PC-9 (cell line): Measurements from ENCODE around the gene MXRA8.

Experiments used
- EZH2 ChIP-seq: fragments of 200-600 bp; sonication (generic); IDR thresholded peaks from 2 replicates; pipeline ENCODE4 v1.8.0; 2017; ENCODE audit warnings: antibody characterized with exemption, low read depth
- TF ChIP-seq, protein P1 (sequence below): fragments of 200-600 bp; sonication (generic); conservative IDR thresholded peaks from 2 replicates; pipeline ENCODE4 v1.6.1; 2017; ENCODE audit warnings: mixed run types, antibody characterized with exemption, mild to moderate bottlenecking, moderate library complexity

DNA sequence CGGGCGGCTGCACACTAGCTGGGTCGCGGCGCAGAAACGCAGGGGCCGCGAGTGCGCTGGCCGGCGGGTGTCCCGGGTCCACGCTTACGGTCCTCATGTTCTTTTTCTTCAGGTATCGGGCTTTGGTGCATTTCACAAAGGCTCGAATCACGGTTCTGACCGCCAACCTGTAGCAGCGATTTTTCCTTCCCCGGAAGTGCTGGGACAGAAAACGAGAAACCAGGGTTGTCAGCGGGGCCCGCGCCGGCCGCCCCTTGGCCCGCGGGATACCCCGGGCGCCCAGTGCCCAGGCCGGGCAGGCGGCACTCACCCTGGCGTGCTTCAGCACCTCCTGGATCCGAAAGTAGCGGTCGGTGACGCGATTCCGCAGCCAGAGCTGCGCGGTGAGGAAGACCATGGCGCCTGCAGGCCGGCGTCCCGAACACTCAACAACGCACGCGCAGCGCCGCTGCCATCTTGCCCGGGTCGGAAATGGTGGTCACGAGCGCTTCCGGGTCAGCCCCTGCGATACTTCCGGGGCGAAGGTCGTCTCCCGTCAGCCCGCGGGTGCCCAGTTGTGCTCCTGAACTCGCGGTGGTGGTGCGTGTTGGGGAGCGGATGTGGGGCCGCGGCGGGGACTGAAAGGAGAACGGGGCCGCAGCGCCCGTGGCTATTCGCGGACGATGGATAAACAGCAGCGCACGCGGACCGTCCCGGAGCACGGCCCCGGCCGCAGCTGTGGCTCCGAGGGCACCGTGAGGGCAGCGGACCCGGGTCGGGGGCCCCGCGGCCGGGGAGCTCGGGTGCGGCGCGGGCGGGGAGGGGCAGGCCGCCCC, 48.7 kb upstream of the MXRA8 start, which contains the start of gene MRPL20:
- TF ChIP-seq, protein P1, sequence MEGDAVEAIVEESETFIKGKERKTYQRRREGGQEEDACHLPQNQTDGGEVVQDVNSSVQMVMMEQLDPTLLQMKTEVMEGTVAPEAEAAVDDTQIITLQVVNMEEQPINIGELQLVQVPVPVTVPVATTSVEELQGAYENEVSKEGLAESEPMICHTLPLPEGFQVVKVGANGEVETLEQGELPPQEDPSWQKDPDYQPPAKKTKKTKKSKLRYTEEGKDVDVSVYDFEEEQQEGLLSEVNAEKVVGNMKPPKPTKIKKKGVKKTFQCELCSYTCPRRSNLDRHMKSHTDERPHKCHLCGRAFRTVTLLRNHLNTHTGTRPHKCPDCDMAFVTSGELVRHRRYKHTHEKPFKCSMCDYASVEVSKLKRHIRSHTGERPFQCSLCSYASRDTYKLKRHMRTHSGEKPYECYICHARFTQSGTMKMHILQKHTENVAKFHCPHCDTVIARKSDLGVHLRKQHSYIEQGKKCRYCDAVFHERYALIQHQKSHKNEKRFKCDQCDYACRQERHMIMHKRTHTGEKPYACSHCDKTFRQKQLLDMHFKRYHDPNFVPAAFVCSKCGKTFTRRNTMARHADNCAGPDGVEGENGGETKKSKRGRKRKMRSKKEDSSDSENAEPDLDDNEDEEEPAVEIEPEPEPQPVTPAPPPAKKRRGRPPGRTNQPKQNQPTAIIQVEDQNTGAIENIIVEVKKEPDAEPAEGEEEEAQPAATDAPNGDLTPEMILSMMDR, result no peak
- TF ChIP-seq EZH2, result no peak
